Posterior vena cava (tissue), 2 donors: ENCODE results near the gene PALM3. TPM values are rescaled to one million over a fixed set of nuclear protein-coding genes. Genes with fewer than 3 reads are reported as not detected.

Experiments used
- DNase-seq: peaks from one replicate; pipeline ENCODE4 v3.0.0-alpha.2; 2020; ENCODE audit warnings: low spot score
- intact Hi-C, 2 donors: fragments of 100-400 bp; cut with DNase I; formaldehyde crosslinking; loops; one replicate each; pipeline versions ENCODE4 v1.14.1 to v1.14.2; 2022 to 2023
- total RNA-seq, 2 donors: library from RNA; stranded (reverse); fragmentation: NEBNext Ultra II Directional; extraction: Animal tissue kit (Norgen Biotek cat#: 25700); gene quantifications; one replicate each; pipeline ENCODE4 v1.2.1, GENCODE V29; 2021
- donor health status: DM: yes; HTN: yes; CAD: no.
- donor health status: DM: yes; HTN: yes; CAD: no.

Gene PALM3
- total RNA-seq, 2 donors from 2014 or later, result 0.74 TPM; not detected in 1

- peak; percentile 83 for DNase-seq
- intact Hi-C loops, result loop anchor here (5.0 to 10.0 kb wide), 2 partner anchors 315 to 1113 kb away; partner anchors contain the start of gene C19orf53 (in 1 of the 2)
Observed at GRCh38 chr19:14089662-14090508, 28.0 kb upstream of the PALM3 start.

GRCh38 chr19:14089412-14089661 is 27.5 kb upstream of the PALM3 start:
- intact Hi-C loops, result loop anchor here (5.0 to 10.0 kb wide), 2 partner anchors 315 to 1112 kb away; partner anchors contain the start of gene C19orf53 (in 1 of the 2)
- no peak for DNase-seq

- intact Hi-C loops, result loop anchor here (5.0 to 10.0 kb wide), 2 partner anchors 314 to 1112 kb away; partner anchors contain the start of gene C19orf53 (in 1 of the 2)
- no peak for DNase-seq
Observed at GRCh38 chr19:14088634-14089411, 26.9 kb upstream of the PALM3 start.

GRCh38 chr19:14086098-14086497 is 24.2 kb upstream of the PALM3 start:
- intact Hi-C loops, result loop anchor here (5.0 to 10.0 kb wide), 2 partner anchors 311 to 1109 kb away; partner anchors contain the start of gene C19orf53 (in 1 of the 2)

GRCh38 chr19:14085309-14085995 is 23.6 kb upstream of the PALM3 start, which contains the start of gene C19orf67:
Gene C19orf67 (minus strand): TSS chr19:14085783. CDS start chr19:14085627, 156 bp downstream.
- intact Hi-C loops, result loop anchor here (5.0 to 10.0 kb wide), 2 partner anchors 311 to 1108 kb away; partner anchors contain the start of gene C19orf53 (in 1 of the 2)

More at GRCh38 chr19:14086098-14086497, 24.2 kb upstream of the PALM3 start:
- DNase-seq, result no peak

GRCh38 chr19:14082675-14082960 is 20.7 kb upstream of the PALM3 start:
- no peak for DNase-seq
- intact Hi-C loops, result loop anchor here in 1 of 2 donors (5.0 to 10.0 kb wide), 2 partner anchors 55 to 308 kb away; partner anchors contain the start of genes ASF1B and C19orf53

More at GRCh38 chr19:14085309-14085995, 23.6 kb upstream of the PALM3 start, which contains the start of gene C19orf67:
- DNase-seq, result no peak

GRCh38 chr19:14081797-14082674 is 20.2 kb upstream of the PALM3 start:
- peak; percentile 88 for DNase-seq
- intact Hi-C loops, result loop anchor here in 1 of 2 donors (5.0 to 10.0 kb wide), 2 partner anchors 55 to 307 kb away; partner anchors contain the start of genes ASF1B and C19orf53

GRCh38 chr19:14080887-14081796 is 19.3 kb upstream of the PALM3 start:
- peak; percentile 100 for DNase-seq
- intact Hi-C loops, result loop anchor here in 1 of 2 donors (5.0 to 10.0 kb wide), 2 partner anchors 56 to 306 kb away; partner anchors contain the start of genes ASF1B and C19orf53

GRCh38 chr19:14078411-14078810 is 16.5 kb upstream of the PALM3 start:
- no peak for DNase-seq
- intact Hi-C loops, result no loop called here

GRCh38 chr19:14073925-14074838 is 12.3 kb upstream of the PALM3 start:
- DNase-seq, result no peak
- intact Hi-C loops, result loop anchor here (1.0 to 5.0 kb wide), 3 partner anchors 192 to 472 kb away; no protein-coding TSS in a partner anchor

GRCh38 chr19:14073261-14073924 is 11.5 kb upstream of the PALM3 start:
- intact Hi-C loops, result loop anchor here (1.0 to 5.0 kb wide), 3 partner anchors 191 to 471 kb away; no protein-coding TSS in a partner anchor
- peak; percentile 93 for DNase-seq

GRCh38 chr19:14072535-14073260 is 10.8 kb upstream of the PALM3 start, which contains the start of gene MISP3:
Gene MISP3 (plus strand): TSS chr19:14072786. CDS start chr19:14073310, 524 bp downstream.
- no peak for DNase-seq
- intact Hi-C loops, result loop anchor here (1.0 to 5.0 kb wide), 3 partner anchors 190 to 470 kb away; no protein-coding TSS in a partner anchor

- intact Hi-C loops, result loop anchor here in 1 of 2 donors (5.0 kb wide), 2 partner anchors 188 to 468 kb away; no protein-coding TSS in a partner anchor
- no peak for DNase-seq
Observed at GRCh38 chr19:14070268-14071050, 8.6 kb upstream of the PALM3 start.

GRCh38 chr19:14066134-14066533 is 4.3 kb upstream of the PALM3 start:
- intact Hi-C loops, result no loop called here
- no peak for DNase-seq
